HEK293 (cell line): ENCODE measurements around the gene SIRPA.

Experiments
- GFI1B ChIP-seq: fragments of 450-650 bp; formaldehyde crosslinking; IDR thresholded peaks from 2 replicates; pipeline ENCODE4 v1.5.1; 2016; ENCODE audit warnings: missing biosample characterization, missing genetic modification characterization
- HOXA7 ChIP-seq: sonication (generic); formaldehyde crosslinking; IDR thresholded peaks from 2 replicates; pipeline ENCODE4 v1.8.1; 2022; ENCODE audit warnings: missing genetic modification reagents, borderline replicate concordance
- MZF1 ChIP-seq: fragments of 450-650 bp; formaldehyde crosslinking; IDR thresholded peaks from 2 replicates; pipeline ENCODE4 v1.5.1; 2017; ENCODE audit warnings: missing biosample characterization, missing genetic modification characterization, borderline replicate concordance
- ZNF174 ChIP-seq: fragments of 450-650 bp; formaldehyde crosslinking; IDR thresholded peaks from 2 replicates; pipeline ENCODE4 v1.5.0; 2017; ENCODE audit warnings: missing biosample characterization, mild to moderate bottlenecking, missing genetic modification characterization
- ZNF2 ChIP-seq: fragments of 450-650 bp; formaldehyde crosslinking; IDR thresholded peaks from 2 replicates; pipeline ENCODE4 v1.5.1; 2016; ENCODE audit warnings: missing biosample characterization, missing genetic modification characterization
- ZNF324 ChIP-seq: fragments of 450-650 bp; formaldehyde crosslinking; IDR thresholded peaks from 2 replicates; pipeline ENCODE4 v1.5.1; 2016; ENCODE audit warnings: missing biosample characterization, missing genetic modification characterization
- ZNF747 ChIP-seq: fragments of 450-650 bp; formaldehyde crosslinking; IDR thresholded peaks from 2 replicates; pipeline ENCODE4 v1.5.1; 2016; ENCODE audit warnings: missing biosample characterization, missing genetic modification characterization
- ZSCAN30 ChIP-seq: fragments of 450-650 bp; IDR thresholded peaks from 2 replicates; pipeline ENCODE4 v1.5.1; 2018; ENCODE audit warnings: missing biosample characterization, mild to moderate bottlenecking, missing genetic modification characterization, moderate library complexity
- TF ChIP-seq, protein P1 (sequence below): fragments of 450-650 bp; formaldehyde crosslinking; IDR thresholded peaks from 2 replicates; pipeline ENCODE4 v1.5.1; 2016; ENCODE audit warnings: missing biosample characterization, missing genetic modification characterization, low read depth
- TF ChIP-seq, protein P2 (sequence below): fragments of 450-650 bp; formaldehyde crosslinking; IDR thresholded peaks from 2 replicates; pipeline ENCODE4 v1.5.1; 2016; ENCODE audit warnings: missing biosample characterization, missing genetic modification characterization
- TF ChIP-seq, protein P3 (sequence below): fragments of 450-650 bp; formaldehyde crosslinking; IDR thresholded peaks from 2 replicates; pipeline ENCODE4 v1.5.1; 2016; ENCODE audit warnings: missing biosample characterization, missing genetic modification characterization
- TF ChIP-seq, protein P4 (sequence below): fragments of 450-650 bp; formaldehyde crosslinking; IDR thresholded peaks from 2 replicates; pipeline ENCODE4 v1.5.1; 2017; ENCODE audit warnings: missing biosample characterization, mild to moderate bottlenecking, missing genetic modification characterization, moderate library complexity

DNA sequence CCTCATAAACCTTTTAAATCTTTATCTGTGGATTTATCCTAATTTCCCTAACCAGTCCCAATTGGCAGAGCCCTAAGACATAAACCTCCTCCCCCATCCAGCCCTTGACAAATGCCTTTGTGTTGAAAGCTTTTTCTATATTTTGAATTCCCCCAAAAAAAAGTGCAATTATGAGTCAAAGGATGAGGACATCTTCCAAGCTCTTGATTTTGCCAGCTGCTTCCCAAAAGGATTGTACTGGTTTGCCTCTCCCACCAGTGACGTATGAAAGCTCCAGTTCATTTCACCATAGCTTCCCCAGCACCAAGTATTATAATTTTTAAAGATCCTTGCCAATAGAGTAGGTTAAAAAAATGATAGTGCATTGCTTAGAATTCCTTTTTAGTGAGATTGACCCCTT is 38.9 kb downstream of the SIRPA start:
- TF ChIP-seq GFI1B (tag by site-specific recombination) (no peak), HOXA7 (CRISPR knock-in tag) (no peak), ZNF324 (tag by site-specific recombination) (no peak), MZF1 (tag by site-specific recombination) (no peak), ZSCAN30 (tag by site-specific recombination) (no peak), ZNF174 (tag by site-specific recombination) (no peak), ZNF747 (tag by site-specific recombination) (no peak), ZNF2 (tag by site-specific recombination) (no peak)
- TF ChIP-seq, protein P1, sequence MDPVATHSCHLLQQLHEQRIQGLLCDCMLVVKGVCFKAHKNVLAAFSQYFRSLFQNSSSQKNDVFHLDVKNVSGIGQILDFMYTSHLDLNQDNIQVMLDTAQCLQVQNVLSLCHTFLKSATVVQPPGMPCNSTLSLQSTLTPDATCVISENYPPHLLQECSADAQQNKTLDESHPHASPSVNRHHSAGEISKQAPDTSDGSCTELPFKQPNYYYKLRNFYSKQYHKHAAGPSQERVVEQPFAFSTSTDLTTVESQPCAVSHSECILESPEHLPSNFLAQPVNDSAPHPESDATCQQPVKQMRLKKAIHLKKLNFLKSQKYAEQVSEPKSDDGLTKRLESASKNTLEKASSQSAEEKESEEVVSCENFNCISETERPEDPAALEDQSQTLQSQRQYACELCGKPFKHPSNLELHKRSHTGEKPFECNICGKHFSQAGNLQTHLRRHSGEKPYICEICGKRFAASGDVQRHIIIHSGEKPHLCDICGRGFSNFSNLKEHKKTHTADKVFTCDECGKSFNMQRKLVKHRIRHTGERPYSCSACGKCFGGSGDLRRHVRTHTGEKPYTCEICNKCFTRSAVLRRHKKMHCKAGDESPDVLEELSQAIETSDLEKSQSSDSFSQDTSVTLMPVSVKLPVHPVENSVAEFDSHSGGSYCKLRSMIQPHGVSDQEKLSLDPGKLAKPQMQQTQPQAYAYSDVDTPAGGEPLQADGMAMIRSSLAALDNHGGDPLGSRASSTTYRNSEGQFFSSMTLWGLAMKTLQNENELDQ (tag by site-specific recombination), result no peak
- TF ChIP-seq, protein P2, sequence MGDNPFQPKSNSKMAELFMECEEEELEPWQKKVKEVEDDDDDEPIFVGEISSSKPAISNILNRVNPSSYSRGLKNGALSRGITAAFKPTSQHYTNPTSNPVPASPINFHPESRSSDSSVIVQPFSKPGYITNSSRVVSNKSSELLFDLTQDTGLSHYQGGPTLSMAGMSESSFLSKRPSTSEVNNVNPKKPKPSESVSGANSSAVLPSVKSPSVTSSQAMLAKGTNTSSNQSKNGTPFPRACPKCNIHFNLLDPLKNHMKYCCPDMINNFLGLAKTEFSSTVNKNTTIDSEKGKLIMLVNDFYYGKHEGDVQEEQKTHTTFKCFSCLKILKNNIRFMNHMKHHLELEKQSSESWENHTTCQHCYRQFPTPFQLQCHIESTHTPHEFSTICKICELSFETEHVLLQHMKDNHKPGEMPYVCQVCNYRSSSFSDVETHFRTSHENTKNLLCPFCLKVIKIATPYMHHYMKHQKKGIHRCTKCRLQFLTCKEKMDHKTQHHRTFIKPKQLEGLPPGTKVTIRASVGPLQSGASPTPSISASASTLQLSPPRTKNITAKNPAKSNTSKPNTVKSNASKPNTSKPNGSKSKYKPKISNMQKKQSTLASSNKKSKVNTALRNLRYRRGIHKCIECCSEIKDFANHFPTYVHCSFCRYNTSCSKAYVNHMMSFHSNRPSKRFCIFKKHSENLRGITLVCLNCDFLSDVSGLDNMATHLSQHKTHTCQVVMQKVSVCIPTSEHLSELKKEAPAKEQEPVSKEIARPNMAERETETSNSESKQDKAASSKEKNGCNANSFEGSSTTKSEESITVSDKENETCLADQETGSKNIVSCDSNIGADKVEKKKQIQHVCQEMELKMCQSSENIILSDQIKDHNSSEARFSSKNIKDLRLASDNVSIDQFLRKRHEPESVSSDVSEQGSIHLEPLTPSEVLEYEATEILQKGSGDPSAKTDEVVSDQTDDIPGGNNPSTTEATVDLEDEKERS (tag by site-specific recombination), result no peak
- TF ChIP-seq, protein P3, sequence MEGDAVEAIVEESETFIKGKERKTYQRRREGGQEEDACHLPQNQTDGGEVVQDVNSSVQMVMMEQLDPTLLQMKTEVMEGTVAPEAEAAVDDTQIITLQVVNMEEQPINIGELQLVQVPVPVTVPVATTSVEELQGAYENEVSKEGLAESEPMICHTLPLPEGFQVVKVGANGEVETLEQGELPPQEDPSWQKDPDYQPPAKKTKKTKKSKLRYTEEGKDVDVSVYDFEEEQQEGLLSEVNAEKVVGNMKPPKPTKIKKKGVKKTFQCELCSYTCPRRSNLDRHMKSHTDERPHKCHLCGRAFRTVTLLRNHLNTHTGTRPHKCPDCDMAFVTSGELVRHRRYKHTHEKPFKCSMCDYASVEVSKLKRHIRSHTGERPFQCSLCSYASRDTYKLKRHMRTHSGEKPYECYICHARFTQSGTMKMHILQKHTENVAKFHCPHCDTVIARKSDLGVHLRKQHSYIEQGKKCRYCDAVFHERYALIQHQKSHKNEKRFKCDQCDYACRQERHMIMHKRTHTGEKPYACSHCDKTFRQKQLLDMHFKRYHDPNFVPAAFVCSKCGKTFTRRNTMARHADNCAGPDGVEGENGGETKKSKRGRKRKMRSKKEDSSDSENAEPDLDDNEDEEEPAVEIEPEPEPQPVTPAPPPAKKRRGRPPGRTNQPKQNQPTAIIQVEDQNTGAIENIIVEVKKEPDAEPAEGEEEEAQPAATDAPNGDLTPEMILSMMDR (tag by site-specific recombination), result no peak
- TF ChIP-seq, protein P4, sequence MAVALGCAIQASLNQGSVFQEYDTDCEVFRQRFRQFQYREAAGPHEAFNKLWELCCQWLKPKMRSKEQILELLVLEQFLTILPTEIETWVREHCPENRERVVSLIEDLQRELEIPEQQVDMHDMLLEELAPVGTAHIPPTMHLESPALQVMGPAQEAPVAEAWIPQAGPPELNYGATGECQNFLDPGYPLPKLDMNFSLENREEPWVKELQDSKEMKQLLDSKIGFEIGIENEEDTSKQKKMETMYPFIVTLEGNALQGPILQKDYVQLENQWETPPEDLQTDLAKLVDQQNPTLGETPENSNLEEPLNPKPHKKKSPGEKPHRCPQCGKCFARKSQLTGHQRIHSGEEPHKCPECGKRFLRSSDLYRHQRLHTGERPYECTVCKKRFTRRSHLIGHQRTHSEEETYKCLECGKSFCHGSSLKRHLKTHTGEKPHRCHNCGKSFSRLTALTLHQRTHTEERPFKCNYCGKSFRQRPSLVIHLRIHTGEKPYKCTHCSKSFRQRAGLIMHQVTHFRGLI (tag by site-specific recombination), result no peak
